HG03025 (cell line): Measurements from ENCODE around the gene KIRREL1.

Experiments used
- ATAC-seq: cut with Tn5 transposase; IDR thresholded peaks from one replicate; pipeline ENCODE4 v1.9.1; 2021; ENCODE audit warnings: mild to moderate bottlenecking, moderate library complexity; ENCODE audit not compliant: unreplicated experiment, low FRiP score

The KIRREL1 gene

DNA sequence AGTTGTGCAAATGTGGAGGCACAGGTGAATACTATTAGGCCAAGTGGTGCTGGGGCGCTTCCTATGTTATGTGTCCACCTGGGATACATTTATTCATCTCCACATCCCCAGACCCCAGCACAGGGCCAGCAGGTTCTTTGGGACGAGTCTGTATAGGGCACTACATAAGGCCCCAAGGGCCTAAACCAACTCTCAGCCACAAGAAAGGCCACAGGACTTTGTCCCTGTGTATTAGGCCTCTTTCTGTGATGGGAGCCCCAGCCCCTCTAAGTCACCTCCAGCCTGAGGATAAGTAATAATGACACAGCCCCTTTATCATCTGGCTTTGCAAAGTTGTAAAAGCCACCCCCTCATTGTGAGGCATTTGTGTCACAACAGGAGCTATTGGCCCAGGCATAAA is 108.0 kb downstream of the KIRREL1 start:
- ATAC-seq: no peak

DNA sequence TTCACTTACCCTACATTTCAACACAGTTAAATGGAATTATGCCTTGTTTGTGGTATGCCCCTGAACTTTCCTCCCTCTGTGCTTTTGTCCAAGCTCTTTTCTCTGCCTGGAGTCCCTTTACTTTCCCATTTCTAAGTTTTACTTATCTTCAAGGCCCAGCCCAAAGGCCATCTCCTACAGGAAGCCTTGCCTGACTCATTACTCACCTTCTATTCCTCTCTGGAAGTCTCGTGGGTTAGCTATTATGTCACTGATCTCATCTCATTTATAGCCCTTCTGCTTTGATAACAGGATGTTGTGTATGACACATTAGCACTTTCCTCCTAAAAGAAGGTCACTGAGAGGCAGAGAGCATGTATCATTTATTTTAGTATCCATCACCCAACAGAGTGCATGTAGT is 108.5 kb downstream of the KIRREL1 start:
- ATAC-seq: no peak

DNA sequence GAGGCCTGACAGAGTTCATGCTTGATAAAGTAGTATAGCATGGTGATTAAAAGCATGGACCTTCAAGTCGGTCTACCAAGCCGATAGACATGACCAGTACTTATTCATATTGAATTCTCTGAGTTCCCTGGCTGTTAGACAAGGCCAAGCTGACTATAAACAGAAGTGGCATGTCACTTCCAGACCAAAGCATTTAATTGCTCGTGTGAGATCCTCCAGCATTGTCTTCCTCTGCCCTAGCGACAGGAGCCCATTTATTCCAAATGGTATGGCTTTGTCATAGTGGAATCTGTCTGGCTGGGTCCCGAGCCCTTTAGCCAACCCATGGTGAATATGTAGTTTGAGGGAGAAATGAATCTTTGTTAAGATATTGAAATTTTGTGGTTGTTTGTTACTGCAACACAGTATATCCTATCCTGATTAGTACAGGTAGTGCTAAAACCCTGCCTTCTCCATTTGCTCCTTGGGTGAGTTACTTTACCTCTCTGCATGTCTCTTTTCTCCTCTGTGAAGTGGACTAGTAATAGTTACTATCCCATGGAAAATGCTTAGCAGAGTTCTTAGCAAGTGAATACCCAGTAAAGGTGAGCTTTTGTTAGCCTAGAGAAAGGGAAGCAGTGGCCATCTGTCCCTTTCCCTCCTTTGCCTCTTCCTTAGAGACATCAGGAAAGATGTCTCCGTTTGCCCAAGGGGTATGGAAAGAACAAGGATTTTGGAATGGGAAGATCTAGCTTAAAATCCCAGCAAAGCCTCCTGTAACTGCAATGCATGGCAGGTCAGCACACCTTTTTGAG is 109.6 kb downstream of the KIRREL1 start:
- no peak for ATAC-seq

DNA sequence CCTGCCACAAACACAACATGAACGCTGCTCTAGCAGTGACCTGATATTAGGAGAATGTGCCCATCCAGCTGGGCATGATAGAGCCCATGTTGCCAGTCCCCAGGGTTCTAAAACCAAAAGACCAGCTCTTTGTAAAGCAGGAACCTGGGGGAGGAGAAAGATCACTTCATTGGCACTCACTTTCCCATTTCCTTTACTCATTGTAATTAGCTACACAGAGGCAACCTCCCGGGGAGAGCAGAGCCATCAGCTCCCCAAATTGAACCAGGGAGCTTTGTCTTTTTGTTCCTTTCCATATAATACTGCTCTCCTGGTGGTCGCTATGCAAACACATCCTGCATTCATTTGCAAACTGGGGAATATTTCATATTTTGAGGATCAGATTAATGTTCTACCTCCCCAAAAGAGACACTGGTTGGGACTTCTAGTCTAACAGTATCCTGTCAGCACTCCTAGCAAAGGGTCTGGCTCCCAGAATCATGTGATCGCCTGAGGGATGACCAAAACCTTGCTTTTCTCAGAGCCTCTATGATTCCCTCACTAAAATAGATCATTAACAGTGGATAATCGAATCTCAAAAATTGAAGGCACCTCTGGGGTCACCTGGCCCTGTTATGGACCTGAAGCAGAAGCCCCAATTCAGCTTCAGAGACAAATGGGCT is 110.5 kb downstream of the KIRREL1 start:
- ATAC-seq: no peak

DNA sequence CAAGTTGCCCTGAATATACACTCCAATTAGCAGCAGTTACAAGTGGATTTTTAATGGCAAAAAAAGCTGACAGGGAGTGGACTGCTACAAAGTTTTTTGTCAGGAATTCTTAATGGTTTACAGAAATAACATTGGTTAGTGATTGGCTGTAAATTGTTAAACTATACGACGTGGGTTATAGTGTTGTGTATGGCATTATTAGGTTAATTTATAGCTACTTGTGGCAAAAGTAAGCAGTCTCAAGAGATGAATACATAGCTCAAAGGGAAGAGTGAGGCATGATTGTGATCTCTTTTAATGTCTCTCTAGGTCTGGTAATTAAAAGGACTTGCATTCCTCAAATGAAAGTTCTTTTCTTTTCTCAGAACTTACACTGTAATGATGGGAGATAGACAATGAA is 111.4 kb downstream of the KIRREL1 start:
- no peak for ATAC-seq

DNA sequence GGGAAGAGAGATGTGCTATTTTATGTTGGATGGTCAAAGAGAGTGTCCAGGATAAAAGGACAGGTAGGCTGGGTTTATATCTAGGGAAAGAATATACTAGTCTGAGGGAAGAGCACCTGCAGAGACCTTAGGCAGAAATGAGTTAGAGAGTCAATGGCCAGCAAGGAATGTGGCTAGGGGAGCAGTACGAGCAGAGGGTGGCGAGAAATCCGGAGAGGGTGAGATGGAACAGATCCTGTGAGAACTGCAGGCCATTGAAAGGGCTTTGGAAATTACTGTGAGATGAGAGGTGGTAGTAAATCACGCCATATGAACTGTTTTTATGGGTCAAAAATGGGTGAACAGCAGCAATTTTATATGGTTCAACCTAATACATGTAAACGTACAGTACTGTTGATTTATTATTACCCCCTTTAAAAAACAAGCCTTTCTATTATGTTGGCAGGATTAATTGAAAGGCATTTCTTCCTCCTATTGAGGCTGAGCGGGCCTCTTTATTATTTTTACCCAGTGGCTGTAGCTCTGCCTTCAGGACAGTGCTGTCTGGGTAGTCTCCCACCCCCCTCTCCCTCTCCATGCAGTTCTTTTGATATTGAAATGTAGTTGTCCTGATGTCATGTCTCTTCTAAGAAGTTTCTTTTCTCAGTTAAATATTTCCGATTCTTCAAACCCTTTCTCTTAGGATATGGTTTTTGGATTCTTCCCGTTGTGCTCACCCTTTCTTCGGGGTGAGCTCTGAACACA is 112.1 kb downstream of the KIRREL1 start:
- ATAC-seq: no peak

DNA sequence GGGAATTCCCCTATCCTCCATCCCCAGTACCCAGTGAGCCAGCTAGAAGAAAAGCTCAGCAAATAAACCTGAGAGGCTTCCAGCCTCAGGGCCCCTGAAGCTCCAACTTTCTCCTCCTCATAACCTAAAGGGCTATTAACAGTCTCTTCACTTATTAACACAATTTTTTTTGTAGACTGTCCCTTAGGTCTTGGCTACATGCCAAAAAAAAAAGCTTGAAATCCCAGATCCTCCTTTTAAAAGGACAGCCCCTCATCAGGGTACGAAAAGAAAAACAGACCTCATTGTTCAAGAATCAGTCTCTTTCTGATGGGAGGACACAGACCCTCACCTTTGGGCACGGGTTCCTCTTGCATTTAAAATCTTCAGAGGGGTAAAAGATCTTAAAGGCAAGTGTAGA is 114.5 kb downstream of the KIRREL1 start:
- ATAC-seq: no peak

DNA sequence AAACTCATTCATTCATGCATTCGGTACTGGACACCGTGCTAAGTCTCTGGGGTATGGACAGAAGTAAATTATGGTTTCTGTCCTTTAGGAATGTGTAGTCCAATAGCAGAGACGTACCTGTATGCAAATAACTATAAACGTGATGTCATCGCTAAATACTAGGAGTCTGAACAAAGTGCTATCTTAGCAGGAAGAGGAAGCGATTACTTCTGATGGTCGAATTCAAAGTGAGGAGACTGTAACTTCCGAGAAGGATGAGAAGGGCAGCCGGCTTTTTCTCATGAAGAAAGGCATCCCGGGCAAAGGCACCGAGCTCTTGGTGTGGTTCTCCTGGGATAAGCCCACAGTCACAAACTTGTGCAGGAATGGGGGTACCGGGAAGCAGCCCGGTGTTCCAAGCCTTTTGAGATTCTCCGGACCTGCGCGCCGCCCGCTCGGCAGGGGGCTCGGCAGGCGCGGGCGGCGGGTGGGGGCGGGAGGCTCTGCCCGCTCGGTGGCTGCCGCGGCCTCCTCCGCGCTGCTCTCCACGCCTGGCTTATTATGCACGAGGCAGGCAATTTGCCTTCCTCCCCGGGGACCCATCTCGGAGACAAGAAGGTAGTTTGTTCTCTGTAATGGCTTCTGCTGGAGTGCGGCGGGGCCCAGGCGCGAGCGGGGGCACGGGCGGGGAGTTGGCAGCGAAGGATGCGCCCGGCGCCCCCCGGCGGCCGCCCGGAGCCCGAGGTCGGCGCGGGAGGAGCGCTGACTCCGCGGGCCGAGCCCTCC is 119.7 kb downstream of the KIRREL1 start:
- no peak for ATAC-seq

DNA sequence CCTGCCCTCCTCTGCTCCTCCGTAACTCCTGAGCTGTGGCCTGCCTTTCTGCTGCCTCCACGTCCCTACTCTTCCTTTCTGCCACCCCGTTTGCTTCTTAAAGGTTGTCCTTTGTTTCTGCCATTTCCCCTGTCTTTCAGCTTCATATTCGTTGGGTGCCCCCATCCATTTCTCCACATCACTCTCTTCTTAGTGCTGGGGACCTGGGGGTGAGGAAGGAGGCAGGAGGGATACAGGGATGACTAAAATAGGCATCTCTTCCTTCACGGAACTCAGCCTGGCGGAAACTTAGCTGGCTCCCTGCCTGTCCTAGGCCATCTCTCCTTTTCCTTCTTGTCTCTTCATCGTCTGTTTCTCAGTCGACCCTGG is 120.3 kb downstream of the KIRREL1 start:
- ATAC-seq: no peak

DNA sequence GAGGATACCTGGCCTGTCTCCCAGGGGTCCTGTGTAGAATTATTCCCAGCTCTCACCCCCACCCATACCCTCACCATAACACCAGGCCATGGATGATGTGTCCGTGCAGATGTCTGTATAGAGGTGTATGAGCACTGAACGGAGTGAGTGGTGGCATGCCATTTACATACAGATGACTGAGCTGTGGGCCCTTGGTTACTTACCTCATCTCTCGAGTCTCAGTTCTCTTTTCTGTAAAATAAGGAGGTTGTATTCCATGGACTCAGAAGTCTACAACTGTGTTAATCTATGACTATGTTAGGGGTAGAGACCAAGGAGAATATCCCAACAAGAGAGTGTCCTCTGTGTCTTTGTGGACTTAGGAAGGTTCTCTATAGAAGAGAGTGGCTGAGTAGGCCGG is 121.7 kb downstream of the KIRREL1 start:
- peak; percentile 49 for ATAC-seq

DNA sequence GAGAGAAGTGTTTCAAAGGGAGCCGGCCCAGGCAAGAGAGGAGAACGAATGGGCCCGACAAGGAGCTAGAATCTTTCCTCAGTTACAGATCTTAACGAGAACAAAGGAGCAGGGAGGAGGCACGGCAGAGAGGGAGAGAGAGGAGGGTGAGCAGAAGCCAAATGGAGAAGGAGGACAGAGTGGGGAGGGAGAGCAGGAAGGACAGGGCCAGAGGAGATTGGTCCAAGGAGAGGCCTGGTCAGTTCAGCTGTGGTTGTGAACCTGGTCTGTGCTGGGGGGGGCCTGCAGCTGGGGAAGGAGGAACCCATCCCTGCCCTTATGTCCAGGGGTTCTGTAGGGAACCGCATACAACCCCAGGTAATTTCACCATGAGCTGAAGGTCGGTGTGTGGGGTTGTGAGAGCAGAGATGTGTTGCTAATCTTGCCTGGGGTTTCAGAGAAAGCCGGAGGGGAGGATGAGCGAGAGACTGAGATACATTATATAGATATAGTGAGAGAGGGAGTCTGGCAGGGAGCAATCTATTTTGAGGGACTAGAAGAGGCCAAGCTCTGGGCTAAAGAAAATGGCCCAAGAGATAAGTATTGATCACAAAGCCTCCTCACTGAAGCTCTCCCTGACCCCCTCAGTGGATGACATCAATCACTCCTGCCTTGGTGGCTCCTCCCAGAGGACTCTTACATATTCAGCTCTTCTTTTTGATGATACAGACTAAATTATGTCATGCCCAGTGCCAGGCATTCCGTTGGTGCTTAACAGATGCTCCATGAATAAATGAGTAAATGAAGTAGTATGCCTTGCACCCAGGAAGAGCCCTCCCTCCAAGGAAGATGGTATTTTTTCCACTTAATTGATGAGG is 123.1 kb downstream of the KIRREL1 start:
- ATAC-seq: no peak

DNA sequence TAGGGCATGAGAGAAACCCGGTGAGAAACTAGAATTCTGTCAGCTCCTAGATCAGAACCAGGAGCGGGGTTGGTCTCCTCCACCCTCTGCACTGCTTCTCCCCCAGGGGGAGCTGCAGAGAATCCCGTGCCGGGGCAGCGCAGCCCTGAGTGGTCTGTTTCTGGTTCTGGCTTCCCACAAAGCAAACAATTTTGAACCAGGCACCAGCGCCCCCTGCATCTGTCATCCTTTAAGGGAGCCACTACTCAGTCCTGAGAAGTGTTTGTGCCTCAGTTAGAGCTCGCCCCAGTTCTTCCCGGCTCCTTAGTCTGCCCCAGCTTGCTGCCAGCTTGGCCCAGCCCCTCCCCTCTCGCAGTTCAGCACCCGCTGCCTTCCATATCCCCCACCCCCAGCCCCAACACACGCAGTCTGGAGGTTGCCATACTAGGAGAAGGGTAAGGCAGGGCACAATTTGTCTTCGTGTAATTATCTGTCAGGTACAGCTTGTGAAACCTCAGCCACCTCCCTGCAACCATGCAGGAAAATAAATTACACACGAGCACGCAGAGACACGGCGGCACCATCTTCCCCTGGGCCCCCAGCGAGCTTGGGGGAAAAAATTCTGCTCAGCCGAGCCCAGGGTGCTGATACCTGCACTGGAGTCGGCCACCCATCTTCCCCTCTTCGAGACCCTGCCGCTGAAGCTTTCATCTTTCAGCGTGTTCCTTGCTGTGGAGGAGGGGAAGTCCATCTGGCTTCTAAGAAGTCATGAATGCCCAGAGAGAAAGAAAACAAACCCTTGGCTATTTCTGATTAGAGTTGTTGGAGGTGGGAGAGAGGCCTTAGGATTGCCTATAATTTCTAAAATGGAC is 124.6 kb downstream of the KIRREL1 start:
- no peak for ATAC-seq

DNA sequence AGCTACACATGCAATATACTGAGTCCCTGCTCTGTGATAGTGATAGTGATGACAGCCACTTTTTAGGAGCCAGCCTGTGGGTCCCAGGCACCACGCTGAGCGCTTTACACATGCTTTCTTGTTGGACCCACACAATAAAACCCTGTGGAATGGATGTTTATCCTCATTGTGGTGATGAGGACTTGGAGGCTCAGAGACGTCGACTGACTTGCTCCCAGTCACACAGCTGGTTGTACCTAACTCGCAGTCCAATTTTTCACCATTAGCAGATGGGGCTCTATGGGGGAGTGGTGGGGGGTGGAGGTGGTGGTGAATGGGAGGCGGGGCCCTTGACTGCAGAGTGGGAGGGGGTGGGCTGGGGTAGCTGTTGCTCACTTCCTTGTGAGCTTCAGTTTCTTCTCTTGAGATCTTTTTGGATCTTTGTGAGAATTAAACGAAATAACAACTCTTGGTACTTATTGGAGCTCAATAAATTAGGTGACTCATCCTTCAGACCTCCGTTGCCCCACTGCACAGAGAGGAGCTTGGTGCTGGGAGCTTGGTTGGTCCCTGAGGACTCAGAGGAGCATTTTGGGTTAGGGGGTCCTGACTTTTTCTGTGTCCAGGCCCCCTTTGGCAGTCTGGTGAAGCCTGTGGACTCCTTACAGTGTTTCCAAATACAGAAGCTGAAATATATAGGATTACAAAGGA is 125.4 kb downstream of the KIRREL1 start:
- no peak for ATAC-seq

DNA sequence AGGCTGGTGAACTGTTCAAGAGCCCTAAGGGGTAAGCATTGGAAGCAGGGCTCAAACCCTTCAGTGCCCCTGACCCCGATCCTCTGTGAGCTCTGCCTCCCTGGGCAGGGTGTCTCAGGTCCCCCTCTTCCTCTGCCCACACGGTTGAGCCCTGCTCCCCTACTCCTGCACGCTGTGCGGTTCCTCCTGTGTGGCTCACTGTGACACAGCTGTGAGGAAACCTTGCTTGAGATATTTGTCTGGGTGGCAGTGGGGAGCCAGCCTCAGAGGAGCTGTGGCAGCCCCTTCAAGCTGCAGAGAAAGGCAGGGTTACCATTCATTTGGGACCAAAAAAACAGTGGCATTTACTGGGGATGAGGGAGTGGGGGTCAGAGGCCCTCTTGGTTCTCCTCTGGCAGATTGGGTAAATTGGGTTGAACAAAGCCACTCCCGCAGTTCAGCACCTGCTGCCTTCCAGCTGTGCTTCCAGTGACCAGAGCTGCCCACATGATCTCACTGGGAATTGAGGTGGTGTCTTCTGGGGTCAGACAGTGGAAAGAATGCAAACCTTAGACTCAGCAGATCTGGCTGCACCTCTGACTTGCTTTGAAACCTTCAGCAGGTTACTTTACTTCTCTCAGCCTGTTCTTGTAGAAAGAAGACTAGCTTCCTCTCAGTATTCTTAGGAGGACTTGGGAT is 126.7 kb downstream of the KIRREL1 start:
- ATAC-seq: no peak

DNA sequence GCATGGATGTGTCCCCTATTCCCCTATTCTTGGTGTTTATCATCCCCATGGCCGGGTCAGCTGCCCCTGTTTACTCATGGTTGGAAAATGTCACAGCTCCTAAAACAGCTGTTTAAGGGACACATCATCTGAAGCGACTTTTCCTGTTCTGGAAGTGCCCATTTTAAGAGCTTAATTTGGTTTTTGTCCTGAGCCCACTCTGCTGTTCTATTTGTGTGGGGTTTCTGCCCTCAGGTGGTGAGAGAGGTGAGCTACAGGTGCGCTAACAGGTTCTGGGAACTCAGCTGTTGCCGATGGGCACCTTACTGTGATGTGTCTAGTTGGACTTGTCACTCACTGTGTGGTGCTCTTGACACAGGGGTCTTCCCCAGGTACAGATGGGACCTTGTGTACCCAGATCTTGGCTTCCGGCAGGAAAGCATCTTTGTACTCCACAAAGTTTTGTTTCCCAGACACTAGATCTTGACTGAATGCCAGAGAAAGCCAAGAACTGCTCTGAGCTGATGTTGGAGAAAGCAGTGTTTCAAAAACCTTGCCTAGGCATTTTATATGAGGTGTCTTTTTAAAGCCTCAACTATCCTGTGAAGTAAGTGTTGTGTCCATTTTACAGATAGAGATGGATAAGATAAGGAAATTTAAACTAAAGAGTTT is 128.3 kb downstream of the KIRREL1 start:
- ATAC-seq: no peak

DNA sequence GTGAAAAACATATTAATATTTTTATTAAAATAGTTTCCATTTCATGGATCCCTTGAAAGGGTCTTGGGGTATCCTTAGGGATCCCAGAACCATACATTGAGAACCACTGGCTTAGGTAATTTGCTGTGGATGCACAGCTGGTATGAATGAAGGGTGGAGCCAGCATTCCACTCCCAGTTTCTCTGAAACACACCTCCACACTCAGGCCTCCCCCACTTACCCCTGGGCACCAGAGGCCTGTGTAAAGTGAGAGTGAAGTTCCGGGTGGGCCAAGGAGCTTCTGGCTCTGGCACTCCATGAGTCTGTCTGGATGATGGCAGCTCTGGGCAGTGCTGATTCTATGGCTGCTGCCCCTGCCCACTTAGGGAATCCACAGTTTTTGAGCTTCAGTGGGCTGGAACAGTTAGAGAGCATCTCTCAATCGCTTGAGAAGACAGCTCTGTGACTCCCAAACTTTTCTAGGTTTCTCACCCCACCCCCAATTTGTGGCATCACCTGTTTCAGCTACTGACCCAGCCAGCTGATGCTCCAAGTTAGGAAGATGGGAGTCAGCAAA is 129.5 kb downstream of the KIRREL1 start:
- ATAC-seq: no peak

DNA sequence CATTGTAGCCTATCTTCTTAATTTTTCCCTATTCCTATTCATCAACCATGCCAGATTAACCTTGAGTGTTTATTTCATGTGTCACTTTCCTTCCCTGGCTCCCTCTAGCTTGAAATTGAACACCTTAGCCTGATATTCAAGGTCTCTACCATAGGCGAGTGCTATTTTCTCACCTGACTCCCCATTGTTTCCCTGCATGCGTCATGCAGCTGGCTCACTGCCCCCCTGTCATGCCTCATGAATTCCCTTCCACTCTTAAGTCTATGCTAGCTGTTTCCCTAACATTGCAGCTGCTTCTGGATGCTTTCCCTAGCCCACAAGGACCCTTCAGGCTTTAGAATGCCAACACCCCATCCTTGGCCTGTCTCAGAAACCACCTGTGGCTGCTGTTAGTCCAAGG is 130.6 kb downstream of the KIRREL1 start:
- no peak for ATAC-seq
